Measurements from ENCODE around the gene BTBD7.

BTBD7 gene

GRCh38 chr14:93320489-93320888 lies 12.3 kb downstream of the BTBD7 start:
- no peak for TF ChIP-seq CTCF (IDR thresholded peaks at IDR 0.05; ENCODE audit: low read depth, low read length, missing control alignments)
- H3K4me3 ChIP-seq (ENCODE audit: low read depth, low read length) = no peak overlapping the region
- DNase-seq (ENCODE audit: low read depth) = no peak

GRCh38 chr14:93319958-93320357 lies 12.9 kb downstream of the BTBD7 start:
- no peak for DNase-seq (ENCODE audit: low read depth)
- no peak overlapping the region for H3K4me3 ChIP-seq (ENCODE audit: low read depth, low read length)
- no peak for TF ChIP-seq CTCF (IDR thresholded peaks at IDR 0.05; ENCODE audit: low read depth, low read length, missing control alignments)

GRCh38 chr14:93319494-93319893 lies 13.3 kb downstream of the BTBD7 start:
- H3K4me3 ChIP-seq (ENCODE audit: low read depth, low read length) = no peak overlapping the region
- DNase-seq (ENCODE audit: low read depth) = no peak
- no peak for TF ChIP-seq CTCF (IDR thresholded peaks at IDR 0.05; ENCODE audit: low read depth, low read length, missing control alignments)

- no peak for TF ChIP-seq CTCF (IDR thresholded peaks at IDR 0.05; ENCODE audit: low read depth, low read length, missing control alignments)
- H3K4me3 ChIP-seq (ENCODE audit: low read depth, low read length) = no peak overlapping the region
- DNase-seq (ENCODE audit: low read depth) = no peak
These were observed 13.9 kb downstream of the BTBD7 start for GRCh38 chr14:93318927-93319326.

- no peak for TF ChIP-seq CTCF (IDR thresholded peaks at IDR 0.05; ENCODE audit: low read depth, low read length, missing control alignments)
- DNase-seq (ENCODE audit: low read depth) = no peak
- no peak overlapping the region for H3K4me3 ChIP-seq (ENCODE audit: low read depth, low read length)
These were observed 14.7 kb downstream of the BTBD7 start for GRCh38 chr14:93317875-93318807.

GRCh38 chr14:93317210-93317874 lies 15.5 kb downstream of the BTBD7 start:
- DNase-seq (ENCODE audit: low read depth) = no peak
- H3K4me3 ChIP-seq (ENCODE audit: low read depth, low read length) = no peak overlapping the region

More at GRCh38 chr14:93317210-93317874, 15.5 kb downstream of the BTBD7 start:
- no peak for TF ChIP-seq CTCF (IDR thresholded peaks at IDR 0.05; ENCODE audit: low read depth, low read length, missing control alignments)

All from GM12864 (cell line).